Measurements from ENCODE around the gene MYRIP. TPM values are rescaled to one million over a fixed set of nuclear protein-coding genes. Genes with fewer than 3 reads are reported as not detected.

MYRIP gene
- total RNA-seq, 4 donors from 2014 or later: 1.0 to 9.6 (median 3.2) TPM

GRCh38 chr3:39917065-39917773 is 107.8 kb downstream of the MYRIP start:
- TF ChIP-seq CTCF (IDR thresholded peaks at IDR 0.05): no peak

DNA sequence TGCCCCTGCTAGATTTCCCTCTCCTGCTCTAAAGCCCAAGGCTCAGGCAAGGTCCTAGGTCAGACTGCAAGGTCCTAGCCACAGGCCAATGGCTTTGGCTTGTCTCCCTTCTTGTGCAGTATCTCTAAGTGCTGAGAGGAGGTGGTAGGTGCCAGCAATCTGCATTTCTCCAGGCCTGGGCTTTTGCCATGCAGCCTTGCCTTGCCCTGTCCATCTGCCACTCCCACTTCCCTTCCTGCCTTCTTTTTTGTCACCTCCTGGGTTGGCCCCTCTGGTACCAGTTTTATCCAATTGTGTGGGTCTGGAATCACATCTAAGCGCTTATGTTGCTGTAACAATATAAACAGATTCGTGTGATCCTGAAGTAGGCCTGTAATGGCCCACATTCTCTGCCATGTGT is 109.9 kb downstream of the MYRIP start:
- TF ChIP-seq CTCF (IDR thresholded peaks at IDR 0.05): no peak
- DNase-seq (ENCODE audit: low spot score): no peak
- no peak for ATAC-seq (ENCODE audit: low FRiP score)

More at GRCh38 chr3:39917065-39917773, 107.8 kb downstream of the MYRIP start:
- no peak for DNase-seq (ENCODE audit: low spot score)
- ATAC-seq (ENCODE audit: low FRiP score): no peak

DNA sequence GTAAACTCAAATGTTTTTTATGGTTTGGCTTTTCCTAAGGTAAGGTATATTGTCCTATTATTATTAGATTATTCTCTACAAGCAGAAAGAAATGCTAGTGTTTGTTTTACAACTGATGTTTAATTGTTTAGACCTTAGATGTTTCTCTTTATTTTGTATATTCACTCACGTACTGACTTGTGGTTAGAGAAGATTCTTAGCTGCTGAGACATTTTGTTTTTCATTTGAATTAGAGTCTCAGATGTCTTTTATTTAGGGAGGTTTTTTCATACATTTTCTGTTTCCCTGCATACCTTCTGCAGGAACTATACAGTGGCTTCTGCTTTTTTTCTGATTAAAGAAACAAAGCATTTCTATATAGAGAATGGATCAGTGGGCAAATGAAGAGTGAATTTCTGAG is 110.9 kb downstream of the MYRIP start:
- no peak for TF ChIP-seq CTCF (IDR thresholded peaks at IDR 0.05)
- DNase-seq (ENCODE audit: low spot score) (no peak), ATAC-seq (ENCODE audit: low FRiP score) (no peak)

- ATAC-seq (ENCODE audit: low FRiP score): no peak
- DNase-seq (ENCODE audit: low spot score): no peak
- no peak for TF ChIP-seq CTCF (IDR thresholded peaks at IDR 0.05)
These were observed 118.1 kb downstream of the MYRIP start for GRCh38 chr3:39927479-39927878.

DNA sequence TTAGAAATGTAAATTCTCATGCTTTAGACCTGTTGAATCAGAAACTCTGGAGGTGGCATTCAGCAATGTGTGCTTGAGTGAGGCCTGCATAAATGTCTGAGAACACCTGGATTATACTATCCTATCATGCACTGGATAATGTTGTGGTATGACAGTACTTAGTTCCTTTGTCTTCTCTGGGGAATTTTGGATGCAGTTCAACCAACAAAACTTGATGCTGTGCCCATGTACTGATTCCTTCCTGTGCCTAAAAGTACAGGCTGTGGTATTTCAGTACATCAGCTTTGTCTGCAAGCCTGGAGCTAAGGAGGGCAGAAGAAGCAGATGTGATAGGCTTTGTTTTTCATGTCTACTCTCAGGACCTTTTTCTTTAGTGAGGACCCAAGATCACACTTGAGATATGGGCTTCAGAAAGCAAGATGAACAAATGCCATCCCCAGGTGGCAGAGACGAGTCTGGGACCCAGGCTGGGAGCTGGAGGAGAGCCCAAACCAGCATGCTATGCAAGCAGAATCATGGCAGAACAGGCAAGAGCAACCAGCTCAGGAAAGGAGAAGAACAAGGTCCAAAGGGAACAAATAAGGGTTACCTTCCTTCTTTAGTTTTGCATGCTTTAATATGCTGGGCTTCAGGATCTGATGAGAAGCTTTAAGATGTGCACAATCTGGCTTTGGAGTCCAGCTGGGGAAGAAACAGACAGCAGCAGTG is 124.7 kb downstream of the MYRIP start:
- ATAC-seq (ENCODE audit: low FRiP score): no peak
- TF ChIP-seq CTCF (IDR thresholded peaks at IDR 0.05): no peak
- no peak for DNase-seq (ENCODE audit: low spot score)

DNA sequence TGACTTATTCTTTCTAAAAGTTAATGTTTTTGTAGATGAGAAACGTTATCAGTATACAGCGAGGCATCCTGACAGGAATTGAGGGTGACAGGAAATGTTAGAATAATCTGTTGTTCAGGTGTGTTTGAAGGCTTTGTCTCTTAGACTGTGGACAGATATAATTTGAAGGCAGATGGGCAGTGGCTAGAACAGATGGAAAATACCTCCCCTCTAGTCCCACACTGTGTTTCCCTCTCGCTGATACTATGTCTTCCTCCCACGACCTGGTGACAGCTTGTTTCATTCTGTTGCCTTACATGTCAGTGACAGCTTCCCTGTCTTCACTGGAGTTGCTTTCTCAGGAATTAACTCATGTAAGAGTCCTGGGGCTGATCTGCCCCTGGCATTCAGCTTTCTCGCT is 125.3 kb downstream of the MYRIP start:
- TF ChIP-seq CTCF (IDR thresholded peaks at IDR 0.05): no peak
- ATAC-seq (ENCODE audit: low FRiP score) (no peak), DNase-seq (ENCODE audit: low spot score) (no peak)

- ATAC-seq (ENCODE audit: low FRiP score) (no peak), DNase-seq (ENCODE audit: low spot score) (no peak)
- no peak for TF ChIP-seq CTCF (IDR thresholded peaks at IDR 0.05)
These were observed 125.9 kb downstream of the MYRIP start for GRCh38 chr3:39935261-39935660.
